ENCODE data around the gene CAPZA2.

DNA sequence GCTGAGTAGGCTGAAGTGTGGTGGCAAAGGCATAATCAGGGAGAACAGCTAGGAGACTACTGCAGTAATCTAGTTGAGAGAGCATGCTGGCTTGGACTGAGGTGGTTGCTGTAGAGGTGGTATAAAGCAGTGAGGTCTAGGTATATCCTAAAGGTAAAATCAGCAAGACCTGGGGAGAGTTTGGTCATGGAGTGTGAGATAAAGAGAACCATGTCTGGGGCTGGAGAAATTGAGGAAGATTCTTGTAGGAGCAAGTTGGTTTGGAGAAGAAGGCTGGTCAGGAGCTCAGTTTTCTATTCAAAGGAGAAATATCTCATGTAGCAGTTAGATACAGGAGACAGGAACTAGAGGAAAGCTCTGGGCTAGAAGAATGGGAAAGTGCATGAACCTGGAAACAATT lies 58.0 kb downstream of the CAPZA2 start:
- TF ChIP-seq, protein P1, sequence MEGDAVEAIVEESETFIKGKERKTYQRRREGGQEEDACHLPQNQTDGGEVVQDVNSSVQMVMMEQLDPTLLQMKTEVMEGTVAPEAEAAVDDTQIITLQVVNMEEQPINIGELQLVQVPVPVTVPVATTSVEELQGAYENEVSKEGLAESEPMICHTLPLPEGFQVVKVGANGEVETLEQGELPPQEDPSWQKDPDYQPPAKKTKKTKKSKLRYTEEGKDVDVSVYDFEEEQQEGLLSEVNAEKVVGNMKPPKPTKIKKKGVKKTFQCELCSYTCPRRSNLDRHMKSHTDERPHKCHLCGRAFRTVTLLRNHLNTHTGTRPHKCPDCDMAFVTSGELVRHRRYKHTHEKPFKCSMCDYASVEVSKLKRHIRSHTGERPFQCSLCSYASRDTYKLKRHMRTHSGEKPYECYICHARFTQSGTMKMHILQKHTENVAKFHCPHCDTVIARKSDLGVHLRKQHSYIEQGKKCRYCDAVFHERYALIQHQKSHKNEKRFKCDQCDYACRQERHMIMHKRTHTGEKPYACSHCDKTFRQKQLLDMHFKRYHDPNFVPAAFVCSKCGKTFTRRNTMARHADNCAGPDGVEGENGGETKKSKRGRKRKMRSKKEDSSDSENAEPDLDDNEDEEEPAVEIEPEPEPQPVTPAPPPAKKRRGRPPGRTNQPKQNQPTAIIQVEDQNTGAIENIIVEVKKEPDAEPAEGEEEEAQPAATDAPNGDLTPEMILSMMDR (IDR thresholded peaks at IDR 0.05; ENCODE audit: low read length) = no peak
- no peak for TF ChIP-seq EZH2 (IDR thresholded peaks at IDR 0.05; ENCODE audit: borderline replicate concordance, low read length)
